ENCODE data around the gene TGFBR2. TPM values are rescaled to one million over a fixed set of nuclear protein-coding genes. Genes with fewer than 3 reads are reported as not detected.
A peak's percentile ranks its signal among the peaks of the same experiment; 100 is the strongest.

The TGFBR2 gene
- total RNA-seq, 1 donor from 2014 or later: 72.1 TPM

GRCh38 chr3:30640851-30641250 lies 34.5 kb downstream of the TGFBR2 start:
- peaks cover 9% of the 10 kb centered on the region for H3K36me3 Mint-ChIP-seq (ENCODE audit: unreplicated experiment)
- H3K4me1 Mint-ChIP-seq (ENCODE audit: unreplicated experiment): peaks cover 32% of the 10 kb centered on the region
- H3K27ac Mint-ChIP-seq (ENCODE audit: unreplicated experiment): no peak overlapping the region
- H3K4me3 Mint-ChIP-seq (ENCODE audit: unreplicated experiment): no peak overlapping the region
- no peaks in the 10 kb centered on the region for H3K9me3 Mint-ChIP-seq (ENCODE audit: unreplicated experiment)
- no peak for DNase-seq (ENCODE audit: extremely low spot score, unreplicated experiment)
- no peak for TF ChIP-seq CTCF (IDR thresholded peaks at IDR 0.05)
- no peaks in the 10 kb centered on the region for H3K27me3 Mint-ChIP-seq (ENCODE audit: unreplicated experiment)

GRCh38 chr3:30641416-30642251 lies 35.2 kb downstream of the TGFBR2 start:
- TF ChIP-seq CTCF (IDR thresholded peaks at IDR 0.05): no peak
- Mint-ChIP-seq H3K9me3 (ENCODE audit: unreplicated experiment) (no peaks in the 10 kb centered on the region), H3K4me1 (ENCODE audit: unreplicated experiment) (peaks cover 31% of the 10 kb centered on the region), H3K36me3 (ENCODE audit: unreplicated experiment) (peaks cover 17% of the 10 kb centered on the region), H3K27ac (ENCODE audit: unreplicated experiment) (no peak overlapping the region), H3K27me3 (ENCODE audit: unreplicated experiment) (no peaks in the 10 kb centered on the region), H3K4me3 (ENCODE audit: unreplicated experiment) (no peak overlapping the region)
- DNase-seq (ENCODE audit: extremely low spot score, unreplicated experiment): no peak

- no peaks in the 10 kb centered on the region for H3K27me3 Mint-ChIP-seq (ENCODE audit: unreplicated experiment)
- TF ChIP-seq CTCF (IDR thresholded peaks at IDR 0.05): no peak
- DNase-seq (ENCODE audit: extremely low spot score, unreplicated experiment): no peak
- H3K36me3 Mint-ChIP-seq (ENCODE audit: unreplicated experiment): peaks cover 22% of the 10 kb centered on the region
- H3K9me3 Mint-ChIP-seq (ENCODE audit: unreplicated experiment): no peaks in the 10 kb centered on the region
- H3K27ac Mint-ChIP-seq (ENCODE audit: unreplicated experiment): no peak overlapping the region
- H3K4me1 Mint-ChIP-seq (ENCODE audit: unreplicated experiment): peaks cover 28% of the 10 kb centered on the region
- no peak overlapping the region for H3K4me3 Mint-ChIP-seq (ENCODE audit: unreplicated experiment)
Measured at GRCh38 chr3:30642849-30643361, 36.5 kb downstream of the TGFBR2 start.

- H3K4me1 Mint-ChIP-seq (ENCODE audit: unreplicated experiment): peaks cover 29% of the 10 kb centered on the region
Measured at GRCh38 chr3:30643763-30644462, 37.5 kb downstream of the TGFBR2 start.

More at GRCh38 chr3:30643763-30644462, 37.5 kb downstream of the TGFBR2 start:
- Mint-ChIP-seq H3K4me3 (ENCODE audit: unreplicated experiment) (no peak overlapping the region), H3K9me3 (ENCODE audit: unreplicated experiment) (no peaks in the 10 kb centered on the region), H3K36me3 (ENCODE audit: unreplicated experiment) (peaks cover 27% of the 10 kb centered on the region), H3K27ac (ENCODE audit: unreplicated experiment) (peak overlapping the region; percentile 28), H3K27me3 (ENCODE audit: unreplicated experiment) (no peaks in the 10 kb centered on the region)
- no peak for DNase-seq (ENCODE audit: extremely low spot score, unreplicated experiment)
- no peak for TF ChIP-seq CTCF (IDR thresholded peaks at IDR 0.05)
